Measurements from ENCODE around the gene PLK3. TPM values are rescaled to one million over a fixed set of nuclear protein-coding genes. Genes with fewer than 3 reads are reported as not detected.

Gene PLK3
- total RNA-seq, 2 donors from 2014 or later: 20.8 to 29.7 TPM

DNA sequence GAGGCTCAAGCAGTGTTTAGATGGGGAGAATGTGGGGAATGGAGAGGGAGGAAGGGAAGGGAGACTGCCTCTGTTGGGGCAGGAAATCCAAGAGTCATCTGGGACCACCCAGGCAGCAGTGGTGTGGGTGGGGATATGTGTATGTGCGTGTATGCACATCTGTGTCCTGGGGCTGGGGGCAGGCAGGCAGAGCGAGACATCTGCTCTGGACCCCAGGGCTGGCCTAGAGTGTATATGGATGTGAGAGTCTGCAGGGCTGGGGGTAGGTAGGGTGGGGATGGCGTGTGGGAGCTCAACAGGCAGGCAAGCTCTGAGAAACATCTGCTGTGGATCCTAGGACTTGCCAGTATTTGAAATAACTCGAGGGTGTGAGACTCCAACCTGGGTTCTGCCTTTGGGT is 39.4 kb downstream of the PLK3 start:
- H3K27ac ChIP-seq: no peak overlapping the region
- H3K9me3 ChIP-seq: no peaks in the 10 kb centered on the region
- no peak overlapping the region for H3K4me3 ChIP-seq
- no peak for DNase-seq
- 51 to 73% methylated on average over 4 of the region's 4 CpGs for WGBS, 2 donors
- H3K4me1 ChIP-seq: peaks cover 13% of the 10 kb centered on the region
- no peak for ATAC-seq
- intact Hi-C loops (cut with DNase I): no loop called here
- H3K36me3 ChIP-seq (replicated peaks in 1 of 2; ENCODE audit: insufficient read depth in 1 of 2, low read depth in 2 of 2): no peaks in the 10 kb centered on the region
- TF ChIP-seq, protein P1, sequence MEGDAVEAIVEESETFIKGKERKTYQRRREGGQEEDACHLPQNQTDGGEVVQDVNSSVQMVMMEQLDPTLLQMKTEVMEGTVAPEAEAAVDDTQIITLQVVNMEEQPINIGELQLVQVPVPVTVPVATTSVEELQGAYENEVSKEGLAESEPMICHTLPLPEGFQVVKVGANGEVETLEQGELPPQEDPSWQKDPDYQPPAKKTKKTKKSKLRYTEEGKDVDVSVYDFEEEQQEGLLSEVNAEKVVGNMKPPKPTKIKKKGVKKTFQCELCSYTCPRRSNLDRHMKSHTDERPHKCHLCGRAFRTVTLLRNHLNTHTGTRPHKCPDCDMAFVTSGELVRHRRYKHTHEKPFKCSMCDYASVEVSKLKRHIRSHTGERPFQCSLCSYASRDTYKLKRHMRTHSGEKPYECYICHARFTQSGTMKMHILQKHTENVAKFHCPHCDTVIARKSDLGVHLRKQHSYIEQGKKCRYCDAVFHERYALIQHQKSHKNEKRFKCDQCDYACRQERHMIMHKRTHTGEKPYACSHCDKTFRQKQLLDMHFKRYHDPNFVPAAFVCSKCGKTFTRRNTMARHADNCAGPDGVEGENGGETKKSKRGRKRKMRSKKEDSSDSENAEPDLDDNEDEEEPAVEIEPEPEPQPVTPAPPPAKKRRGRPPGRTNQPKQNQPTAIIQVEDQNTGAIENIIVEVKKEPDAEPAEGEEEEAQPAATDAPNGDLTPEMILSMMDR (IDR thresholded peaks at IDR 0.05): no peak
- no peak for TF ChIP-seq POLR2A (IDR thresholded peaks at IDR 0.05)
- H3K27me3 ChIP-seq: no peaks in the 10 kb centered on the region

DNA sequence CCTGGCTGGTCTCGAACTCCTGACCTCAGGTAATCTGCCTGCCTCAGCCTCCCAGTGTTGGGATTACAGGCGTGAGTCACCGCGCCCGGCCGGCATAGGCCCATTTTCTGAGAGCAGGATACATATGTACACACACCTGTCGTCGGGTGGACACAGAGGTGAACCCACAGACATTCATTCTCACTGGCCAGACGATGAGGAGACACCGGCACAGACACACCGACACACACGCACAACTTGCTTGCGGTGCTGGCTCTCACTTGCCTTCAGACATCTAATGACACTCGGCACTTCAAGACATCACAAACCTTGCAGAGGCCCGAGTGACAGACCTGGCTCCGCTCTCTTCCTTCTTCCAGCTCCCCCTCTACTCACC is 42.3 kb downstream of the PLK3 start:
- no peaks in the 10 kb centered on the region for H3K27me3 ChIP-seq
- no peak for TF ChIP-seq POLR2A (IDR thresholded peaks at IDR 0.05)
- TF ChIP-seq, protein P1 (IDR thresholded peaks at IDR 0.05): no peak
- H3K4me1 ChIP-seq: peaks cover 13% of the 10 kb centered on the region
- peak overlapping the region; percentile 0 to 11 for H3K4me3 ChIP-seq
- no peaks in the 10 kb centered on the region for H3K9me3 ChIP-seq
- intact Hi-C loops (cut with DNase I): no loop called here
- no peak overlapping the region for H3K27ac ChIP-seq
- WGBS, 2 donors: 61 to 68% methylated on average over 8 to 16 of the region's 16 CpGs
- no peaks in the 10 kb centered on the region for H3K36me3 ChIP-seq (replicated peaks in 1 of 2; ENCODE audit: insufficient read depth in 1 of 2, low read depth in 2 of 2)
- no peak for ATAC-seq
- no peak for DNase-seq

DNA sequence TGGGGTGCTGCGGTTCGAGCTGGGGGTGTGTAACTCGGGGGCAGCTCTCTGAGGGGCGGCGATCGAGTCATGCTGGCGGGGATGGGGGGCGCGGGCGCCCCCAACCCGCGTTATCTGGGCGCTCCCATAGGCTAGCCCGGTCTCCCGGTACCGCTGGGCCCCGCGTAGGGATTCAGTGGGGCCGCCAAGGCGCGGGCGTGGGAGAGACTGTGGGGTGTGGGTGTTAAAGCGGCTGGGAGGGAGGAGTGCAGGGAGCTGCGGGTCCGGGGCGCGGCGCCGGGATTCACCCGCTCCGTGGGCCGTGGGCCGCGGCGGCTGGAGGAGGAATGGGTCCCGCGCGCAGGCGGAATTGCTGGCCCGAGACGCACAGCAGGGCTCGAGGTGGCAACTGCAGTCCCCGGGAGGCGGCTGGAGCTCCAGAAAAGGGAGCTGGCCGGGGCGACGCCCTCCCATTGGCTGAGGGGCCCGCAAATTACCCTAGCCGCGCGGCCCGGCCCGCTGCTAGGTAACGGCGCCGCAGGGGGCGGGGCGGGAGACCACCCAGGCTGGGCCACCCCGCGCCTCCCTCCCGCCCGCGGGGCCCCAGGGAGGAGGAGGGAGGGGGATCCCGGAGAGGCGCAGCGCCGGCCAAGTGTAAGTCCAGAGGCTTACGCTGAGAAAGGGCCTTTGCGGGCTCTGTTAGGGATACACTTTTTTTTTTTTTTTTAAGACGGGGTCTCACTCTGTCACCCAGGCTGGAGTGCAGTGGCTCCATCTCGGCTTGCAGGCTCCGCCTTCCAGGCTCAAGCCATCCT is 42.9 kb downstream of the PLK3 start, which contains the start of gene PTCH2:
Gene PTCH2 (minus strand): TSS at position 392 of the 794 bp plus-strand sequence. CDS start 321 bp downstream, at position 71.
- 2 to 5% methylated on average over 13 to 57 of the region's 72 CpGs for WGBS, 2 donors
- ATAC-seq: peak; percentile 80
- Histone ChIP-seq H3K27me3 (no peaks in the 10 kb centered on the region), H3K9me3 (no peaks in the 10 kb centered on the region), H3K36me3 (replicated peaks in 1 of 2; ENCODE audit: insufficient read depth in 1 of 2, low read depth in 2 of 2) (no peaks in the 10 kb centered on the region), H3K4me3 (peak within 1 kb of the TSS; percentile 0 to 11), H3K4me1 (peaks cover 13% of the 10 kb centered on the region), H3K27ac (peak within 1 kb of the TSS in 1 of 4 donors; percentile 10)
- peak; percentile 42 to 70 (median 62) for DNase-seq
- intact Hi-C loops (cut with DNase I): no loop called here
- TF ChIP-seq POLR2A (IDR thresholded peaks at IDR 0.05): peak in 2 of 3 donors; percentile 16 to 17
- TF ChIP-seq, protein P1 (IDR thresholded peaks at IDR 0.05): no peak

DNA sequence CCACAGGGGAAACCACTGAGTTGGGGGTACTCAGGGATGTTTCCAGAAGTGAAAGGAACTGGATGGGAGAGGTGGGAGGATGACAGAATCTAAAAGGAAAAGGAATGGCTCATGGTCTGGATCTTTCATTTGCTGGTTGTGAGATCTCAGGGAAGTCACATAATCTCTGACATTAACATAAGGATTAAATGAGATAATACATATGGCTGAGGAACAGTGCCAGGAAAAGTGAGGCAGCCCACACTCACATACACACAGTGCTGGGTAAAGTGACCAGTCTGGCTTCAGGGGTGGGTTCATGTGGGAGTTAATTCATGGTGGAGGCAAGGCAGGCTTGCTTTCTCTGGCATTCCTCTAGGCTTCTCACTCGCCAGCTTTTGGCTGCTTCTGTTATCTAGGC is 46.8 kb downstream of the PLK3 start:
- 85 to 100% methylated on average over 1 of the region's 1 CpG for WGBS, 2 donors
- TF ChIP-seq POLR2A (IDR thresholded peaks at IDR 0.05): no peak
- TF ChIP-seq, protein P1 (IDR thresholded peaks at IDR 0.05): no peak

More for the DNA sequence above, 46.8 kb downstream of the PLK3 start:
- H3K36me3 ChIP-seq (replicated peaks in 1 of 2; ENCODE audit: insufficient read depth in 1 of 2, low read depth in 2 of 2): no peaks in the 10 kb centered on the region
- H3K9me3 ChIP-seq: no peaks in the 10 kb centered on the region
- peaks cover 13% of the 10 kb centered on the region for H3K4me1 ChIP-seq
- ATAC-seq: no peak
- H3K27ac ChIP-seq: no peak overlapping the region
- no peak for DNase-seq
- H3K4me3 ChIP-seq: no peak overlapping the region
- intact Hi-C loops (cut with DNase I): no loop called here
- H3K27me3 ChIP-seq: no peaks in the 10 kb centered on the region

Data from body of pancreas (tissue), 4 donors.